B cell (primary cell): Measurements from ENCODE around the gene HOXC9.

Source experiments
- EZH2 ChIP-seq: IDR thresholded peaks from 2 replicates; pipeline ENCODE4 v1.6.1; 2012; ENCODE audit warnings: borderline replicate concordance, low read depth, mild to moderate bottlenecking, moderate library complexity, low read length; ENCODE audit not compliant: insufficient read depth, poor library complexity, severe bottlenecking
- TF ChIP-seq, protein P1 (sequence below): fragments of 200-600 bp; IDR thresholded peaks from one replicate; pipeline ENCODE4 v1.8.0; 2022; ENCODE audit warnings: antibody characterized with exemption, mild to moderate bottlenecking

DNA sequence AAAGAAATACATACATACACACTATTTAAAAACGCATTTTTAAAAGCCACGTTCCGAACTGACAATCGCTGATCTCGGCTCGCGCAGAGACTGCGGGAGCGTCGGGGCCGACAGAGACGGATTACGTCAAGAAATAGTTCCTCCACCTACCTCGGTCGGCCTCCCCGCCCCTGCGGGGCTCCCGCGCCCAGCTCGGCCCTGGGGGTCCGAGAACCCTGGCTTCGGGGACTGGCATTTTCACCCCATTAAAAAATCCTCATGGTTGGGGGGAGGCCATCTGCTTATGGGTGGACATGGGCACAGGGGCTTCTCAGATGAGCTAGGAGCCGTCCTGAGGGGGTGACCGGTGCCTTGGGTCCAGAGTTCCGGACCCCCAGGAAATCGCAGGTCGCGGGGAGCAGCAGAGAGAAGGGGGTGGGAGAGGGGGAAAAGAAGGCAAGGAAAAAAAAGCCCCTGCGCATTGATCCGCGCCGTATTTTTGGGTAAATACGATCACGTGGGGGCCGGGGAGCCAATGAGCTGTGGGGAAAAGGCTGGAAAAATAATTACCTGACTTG is 324 bp upstream of the HOXC9 start:
- TF ChIP-seq, protein P1, sequence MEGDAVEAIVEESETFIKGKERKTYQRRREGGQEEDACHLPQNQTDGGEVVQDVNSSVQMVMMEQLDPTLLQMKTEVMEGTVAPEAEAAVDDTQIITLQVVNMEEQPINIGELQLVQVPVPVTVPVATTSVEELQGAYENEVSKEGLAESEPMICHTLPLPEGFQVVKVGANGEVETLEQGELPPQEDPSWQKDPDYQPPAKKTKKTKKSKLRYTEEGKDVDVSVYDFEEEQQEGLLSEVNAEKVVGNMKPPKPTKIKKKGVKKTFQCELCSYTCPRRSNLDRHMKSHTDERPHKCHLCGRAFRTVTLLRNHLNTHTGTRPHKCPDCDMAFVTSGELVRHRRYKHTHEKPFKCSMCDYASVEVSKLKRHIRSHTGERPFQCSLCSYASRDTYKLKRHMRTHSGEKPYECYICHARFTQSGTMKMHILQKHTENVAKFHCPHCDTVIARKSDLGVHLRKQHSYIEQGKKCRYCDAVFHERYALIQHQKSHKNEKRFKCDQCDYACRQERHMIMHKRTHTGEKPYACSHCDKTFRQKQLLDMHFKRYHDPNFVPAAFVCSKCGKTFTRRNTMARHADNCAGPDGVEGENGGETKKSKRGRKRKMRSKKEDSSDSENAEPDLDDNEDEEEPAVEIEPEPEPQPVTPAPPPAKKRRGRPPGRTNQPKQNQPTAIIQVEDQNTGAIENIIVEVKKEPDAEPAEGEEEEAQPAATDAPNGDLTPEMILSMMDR, result no peak
- no peak for TF ChIP-seq EZH2
